Measurements from ENCODE around the gene MRFAP1L1. TPM values are rescaled to one million over a fixed set of nuclear protein-coding genes. Genes with fewer than 3 reads are reported as not detected.
A peak's percentile ranks its signal among the peaks of the same experiment; 100 is the strongest.

MRFAP1L1 gene
- total and polyA plus RNA-seq, 9 of the 15 experiments (the other 6 are each of a cell fraction or from before 2014, with no cell fraction given) = 37.6 to 111 (median 83.8) TPM

DNA sequence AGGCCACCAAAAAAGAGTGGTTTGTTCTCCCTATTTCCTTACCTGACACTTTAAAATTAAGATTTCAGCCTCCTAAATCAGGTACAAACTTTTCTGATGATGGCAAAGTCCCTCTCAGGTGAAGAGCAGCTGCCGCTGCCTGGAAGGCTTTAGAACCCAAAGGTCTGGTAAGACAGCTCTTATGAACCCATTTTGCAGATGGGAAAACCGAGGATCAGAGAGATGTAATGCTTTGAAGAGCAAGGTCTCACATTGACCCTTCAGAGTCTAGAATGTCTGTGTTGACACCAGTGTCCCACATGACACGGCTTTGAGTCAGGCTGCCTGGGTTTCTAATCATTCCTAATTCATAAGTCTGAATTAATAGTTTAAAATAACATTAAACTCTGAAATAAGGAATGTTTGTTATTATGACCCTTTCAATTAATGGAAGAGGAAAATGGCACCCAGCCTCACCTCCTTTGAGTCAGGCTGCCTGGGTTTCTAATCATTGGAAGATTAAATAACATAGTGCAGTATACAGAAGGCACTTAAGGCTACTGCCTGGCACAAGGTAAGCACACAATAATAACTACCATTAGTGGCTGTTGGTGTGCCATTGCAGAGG is 44.9 kb upstream of the MRFAP1L1 start (continued):
- TF ChIP-seq, protein P1, sequence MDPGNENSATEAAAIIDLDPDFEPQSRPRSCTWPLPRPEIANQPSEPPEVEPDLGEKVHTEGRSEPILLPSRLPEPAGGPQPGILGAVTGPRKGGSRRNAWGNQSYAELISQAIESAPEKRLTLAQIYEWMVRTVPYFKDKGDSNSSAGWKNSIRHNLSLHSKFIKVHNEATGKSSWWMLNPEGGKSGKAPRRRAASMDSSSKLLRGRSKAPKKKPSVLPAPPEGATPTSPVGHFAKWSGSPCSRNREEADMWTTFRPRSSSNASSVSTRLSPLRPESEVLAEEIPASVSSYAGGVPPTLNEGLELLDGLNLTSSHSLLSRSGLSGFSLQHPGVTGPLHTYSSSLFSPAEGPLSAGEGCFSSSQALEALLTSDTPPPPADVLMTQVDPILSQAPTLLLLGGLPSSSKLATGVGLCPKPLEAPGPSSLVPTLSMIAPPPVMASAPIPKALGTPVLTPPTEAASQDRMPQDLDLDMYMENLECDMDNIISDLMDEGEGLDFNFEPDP (CRISPR knock-in tag; IDR thresholded peaks at IDR 0.05) = no peak
- TF ChIP-seq, protein P2, sequence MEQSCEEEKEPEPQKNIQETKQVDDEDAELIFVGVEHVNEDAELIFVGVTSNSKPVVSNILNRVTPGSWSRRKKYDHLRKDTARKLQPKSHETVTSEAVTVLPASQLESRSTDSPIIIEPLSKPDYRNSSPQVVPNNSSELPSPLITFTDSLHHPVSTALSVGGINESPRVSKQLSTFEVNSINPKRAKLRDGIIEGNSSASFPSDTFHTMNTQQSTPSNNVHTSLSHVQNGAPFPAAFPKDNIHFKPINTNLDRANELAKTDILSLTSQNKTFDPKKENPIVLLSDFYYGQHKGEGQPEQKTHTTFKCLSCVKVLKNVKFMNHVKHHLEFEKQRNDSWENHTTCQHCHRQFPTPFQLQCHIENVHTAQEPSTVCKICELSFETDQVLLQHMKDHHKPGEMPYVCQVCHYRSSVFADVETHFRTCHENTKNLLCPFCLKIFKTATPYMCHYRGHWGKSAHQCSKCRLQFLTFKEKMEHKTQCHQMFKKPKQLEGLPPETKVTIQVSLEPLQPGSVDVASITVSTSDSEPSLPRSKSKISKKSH (CRISPR knock-in tag; IDR thresholded peaks at IDR 0.05) = no peak
- TF ChIP-seq ZNF184 (CRISPR knock-in tag; IDR thresholded peaks at IDR 0.05) (no peak), GATAD2A (IDR thresholded peaks at IDR 0.05) (no peak), POLR3G (IDR thresholded peaks at IDR 0.05; ENCODE audit: extremely low read depth, insufficient read length, insufficient replicate concordance) (no peak), ZNF274 (IDR thresholded peaks at IDR 0.05; ENCODE audit: borderline replicate concordance, low read depth, low read length) (no peak), MXI1 (IDR thresholded peaks at IDR 0.05; ENCODE audit: low read depth, low read length) (no peak), NFXL1 (CRISPR knock-in tag; IDR thresholded peaks at IDR 0.05) (no peak), SIN3B (IDR thresholded peaks at IDR 0.05; ENCODE audit: low read depth) (no peak), RBM25 (IDR thresholded peaks at IDR 0.05; ENCODE audit: low read depth, low read length, severe bottlenecking) (peak; percentile 99), GATA2 (CRISPR knock-in tag; IDR thresholded peaks at IDR 0.05) (no peak), PTBP1 (IDR thresholded peaks at IDR 0.05; ENCODE audit: low read depth, low read length) (peak; percentile 73; the same call in 1 of the 2 replicates)
- TF ChIP-seq, protein P3, sequence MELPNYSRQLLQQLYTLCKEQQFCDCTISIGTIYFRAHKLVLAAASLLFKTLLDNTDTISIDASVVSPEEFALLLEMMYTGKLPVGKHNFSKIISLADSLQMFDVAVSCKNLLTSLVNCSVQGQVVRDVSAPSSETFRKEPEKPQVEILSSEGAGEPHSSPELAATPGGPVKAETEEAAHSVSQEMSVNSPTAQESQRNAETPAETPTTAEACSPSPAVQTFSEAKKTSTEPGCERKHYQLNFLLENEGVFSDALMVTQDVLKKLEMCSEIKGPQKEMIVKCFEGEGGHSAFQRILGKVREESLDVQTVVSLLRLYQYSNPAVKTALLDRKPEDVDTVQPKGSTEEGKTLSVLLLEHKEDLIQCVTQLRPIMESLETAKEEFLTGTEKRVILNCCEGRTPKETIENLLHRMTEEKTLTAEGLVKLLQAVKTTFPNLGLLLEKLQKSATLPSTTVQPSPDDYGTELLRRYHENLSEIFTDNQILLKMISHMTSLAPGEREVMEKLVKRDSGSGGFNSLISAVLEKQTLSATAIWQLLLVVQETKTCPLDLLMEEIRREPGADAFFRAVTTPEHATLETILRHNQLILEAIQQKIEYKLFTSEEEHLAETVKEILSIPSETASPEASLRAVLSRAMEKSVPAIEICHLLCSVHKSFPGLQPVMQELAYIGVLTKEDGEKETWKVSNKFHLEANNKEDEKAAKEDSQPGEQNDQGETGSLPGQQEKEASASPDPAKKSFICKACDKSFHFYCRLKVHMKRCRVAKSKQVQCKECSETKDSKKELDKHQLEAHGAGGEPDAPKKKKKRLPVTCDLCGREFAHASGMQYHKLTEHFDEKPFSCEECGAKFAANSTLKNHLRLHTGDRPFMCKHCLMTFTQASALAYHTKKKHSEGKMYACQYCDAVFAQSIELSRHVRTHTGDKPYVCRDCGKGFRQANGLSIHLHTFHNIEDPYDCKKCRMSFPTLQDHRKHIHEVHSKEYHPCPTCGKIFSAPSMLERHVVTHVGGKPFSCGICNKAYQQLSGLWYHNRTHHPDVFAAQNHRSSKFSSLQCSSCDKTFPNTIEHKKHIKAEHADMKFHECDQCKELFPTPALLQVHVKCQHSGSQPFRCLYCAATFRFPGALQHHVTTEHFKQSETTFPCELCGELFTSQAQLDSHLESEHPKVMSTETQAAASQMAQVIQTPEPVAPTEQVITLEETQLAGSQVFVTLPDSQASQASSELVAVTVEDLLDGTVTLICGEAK (IDR thresholded peaks at IDR 0.05) = no peak
- TF ChIP-seq, protein P3 (CRISPR knock-in tag; IDR thresholded peaks at IDR 0.05) = no peak
- TF ChIP-seq, protein P4, sequence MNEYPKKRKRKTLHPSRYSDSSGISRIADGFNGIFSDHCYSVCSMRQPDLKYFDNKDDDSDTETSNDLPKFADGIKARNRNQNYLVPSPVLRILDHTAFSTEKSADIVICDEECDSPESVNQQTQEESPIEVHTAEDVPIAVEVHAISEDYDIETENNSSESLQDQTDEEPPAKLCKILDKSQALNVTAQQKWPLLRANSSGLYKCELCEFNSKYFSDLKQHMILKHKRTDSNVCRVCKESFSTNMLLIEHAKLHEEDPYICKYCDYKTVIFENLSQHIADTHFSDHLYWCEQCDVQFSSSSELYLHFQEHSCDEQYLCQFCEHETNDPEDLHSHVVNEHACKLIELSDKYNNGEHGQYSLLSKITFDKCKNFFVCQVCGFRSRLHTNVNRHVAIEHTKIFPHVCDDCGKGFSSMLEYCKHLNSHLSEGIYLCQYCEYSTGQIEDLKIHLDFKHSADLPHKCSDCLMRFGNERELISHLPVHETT (CRISPR knock-in tag; conservative IDR thresholded peaks at IDR 0.05 in 1 of 2, IDR thresholded peaks at IDR 0.05 in 1 of 2) = no peak
